Coronary artery (tissue), 2 donors: ENCODE data around the gene SLC39A10.

Experiments used
- DNase-seq: peaks from one replicate; pipeline ENCODE4 v3.0.0-alpha.2; 2017; ENCODE audit warnings: low spot score
- H3K27ac ChIP-seq, 2 donors: fragments of 200-600 bp; sonication (generic); one replicate each; pipeline ENCODE4 v1.5.1; 2016 to 2019
- H3K4me3 ChIP-seq: fragments of 200-600 bp; sonication (generic); 2 replicates; pipeline ENCODE4 v1.5.1; 2016; ENCODE audit warnings: mild to moderate bottlenecking, moderate library complexity
- TF ChIP-seq, protein P1 (sequence below): fragments of 200-600 bp; sonication (generic); IDR thresholded peaks from one replicate; pipeline ENCODE4 v1.5.1; 2019; ENCODE audit warnings: antibody characterized with exemption

Gene SLC39A10

DNA sequence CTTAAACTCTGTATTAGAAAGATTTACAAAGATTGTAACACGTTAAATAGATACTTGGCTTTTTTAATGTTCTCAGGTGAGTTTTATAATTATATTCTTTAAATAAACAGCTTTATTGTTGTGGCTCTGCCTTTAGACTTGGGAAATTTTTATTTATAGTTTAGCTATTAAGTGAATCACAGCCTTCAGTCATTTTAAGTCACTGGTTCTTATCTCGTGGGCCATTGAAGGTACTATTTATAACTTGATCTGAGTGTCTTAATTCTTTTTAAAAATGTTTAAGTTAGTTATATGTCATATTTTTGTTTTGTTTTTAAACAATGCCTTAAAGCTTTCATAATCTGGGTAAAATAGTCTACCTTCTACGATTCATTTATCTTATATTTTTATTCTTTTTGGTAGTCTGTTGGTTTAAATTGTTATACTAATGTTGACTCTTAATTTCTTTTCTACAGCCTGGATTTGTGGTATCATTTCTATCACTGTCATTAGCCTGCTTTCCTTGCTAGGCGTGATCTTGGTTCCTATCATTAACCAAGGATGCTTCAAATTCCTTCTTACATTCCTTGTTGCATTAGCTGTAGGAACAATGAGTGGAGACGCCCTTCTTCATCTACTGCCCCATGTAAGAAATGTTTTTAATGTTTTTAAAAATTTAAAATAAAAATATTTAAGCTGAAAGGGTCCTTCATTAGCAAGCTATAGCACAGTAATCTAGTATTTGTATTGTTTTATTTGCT, 49.3 kb downstream of the SLC39A10 start:
- no peak for DNase-seq
- TF ChIP-seq, protein P1, sequence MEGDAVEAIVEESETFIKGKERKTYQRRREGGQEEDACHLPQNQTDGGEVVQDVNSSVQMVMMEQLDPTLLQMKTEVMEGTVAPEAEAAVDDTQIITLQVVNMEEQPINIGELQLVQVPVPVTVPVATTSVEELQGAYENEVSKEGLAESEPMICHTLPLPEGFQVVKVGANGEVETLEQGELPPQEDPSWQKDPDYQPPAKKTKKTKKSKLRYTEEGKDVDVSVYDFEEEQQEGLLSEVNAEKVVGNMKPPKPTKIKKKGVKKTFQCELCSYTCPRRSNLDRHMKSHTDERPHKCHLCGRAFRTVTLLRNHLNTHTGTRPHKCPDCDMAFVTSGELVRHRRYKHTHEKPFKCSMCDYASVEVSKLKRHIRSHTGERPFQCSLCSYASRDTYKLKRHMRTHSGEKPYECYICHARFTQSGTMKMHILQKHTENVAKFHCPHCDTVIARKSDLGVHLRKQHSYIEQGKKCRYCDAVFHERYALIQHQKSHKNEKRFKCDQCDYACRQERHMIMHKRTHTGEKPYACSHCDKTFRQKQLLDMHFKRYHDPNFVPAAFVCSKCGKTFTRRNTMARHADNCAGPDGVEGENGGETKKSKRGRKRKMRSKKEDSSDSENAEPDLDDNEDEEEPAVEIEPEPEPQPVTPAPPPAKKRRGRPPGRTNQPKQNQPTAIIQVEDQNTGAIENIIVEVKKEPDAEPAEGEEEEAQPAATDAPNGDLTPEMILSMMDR, result no peak
- Histone ChIP-seq H3K27ac (no peak overlapping the region), H3K4me3 (no peak overlapping the region)

DNA sequence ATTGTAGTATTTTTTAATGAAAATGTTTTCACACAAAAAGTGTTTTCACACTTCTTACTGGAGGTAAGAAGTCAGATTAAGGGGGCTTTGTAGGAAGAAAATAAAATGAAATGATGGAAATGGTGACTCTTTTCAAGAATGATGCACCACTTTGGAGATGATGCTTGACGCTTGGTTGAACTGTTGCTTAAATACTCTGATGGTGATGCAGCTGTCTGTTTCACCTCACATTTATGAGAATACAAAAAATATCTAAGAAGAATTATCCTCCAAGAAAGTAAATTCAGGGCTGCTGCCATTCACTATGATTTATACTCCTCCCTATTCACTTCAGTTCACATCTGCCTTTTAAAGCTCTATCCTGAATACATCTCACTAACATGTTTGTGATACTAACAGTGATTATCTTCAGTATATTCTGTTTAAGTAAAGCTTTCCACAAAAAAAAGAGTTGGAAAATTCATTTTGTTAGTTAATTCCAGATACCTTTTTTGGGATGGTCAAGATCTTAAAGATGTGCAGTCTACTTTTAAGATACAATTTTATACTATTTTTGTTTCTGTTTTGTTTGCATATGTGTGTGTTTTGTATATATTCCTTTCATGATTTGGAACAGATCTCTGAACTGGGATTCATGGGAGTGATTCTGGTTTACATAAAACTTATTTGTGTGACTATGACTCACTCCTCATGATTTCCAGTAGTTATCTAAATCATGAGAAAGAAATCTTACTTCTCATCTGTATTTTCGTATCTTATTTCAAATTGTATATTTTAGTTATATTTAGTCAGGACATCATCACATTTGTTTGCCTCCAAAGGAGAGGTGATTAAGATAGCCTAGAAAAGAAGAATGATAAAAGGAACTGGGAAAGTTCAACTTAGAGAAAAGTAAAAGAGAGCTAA, 53.1 kb downstream of the SLC39A10 start:
- TF ChIP-seq, protein P1, result no peak
- Histone ChIP-seq H3K4me3 (no peak overlapping the region), H3K27ac (no peak overlapping the region)
- no peak for DNase-seq

DNA sequence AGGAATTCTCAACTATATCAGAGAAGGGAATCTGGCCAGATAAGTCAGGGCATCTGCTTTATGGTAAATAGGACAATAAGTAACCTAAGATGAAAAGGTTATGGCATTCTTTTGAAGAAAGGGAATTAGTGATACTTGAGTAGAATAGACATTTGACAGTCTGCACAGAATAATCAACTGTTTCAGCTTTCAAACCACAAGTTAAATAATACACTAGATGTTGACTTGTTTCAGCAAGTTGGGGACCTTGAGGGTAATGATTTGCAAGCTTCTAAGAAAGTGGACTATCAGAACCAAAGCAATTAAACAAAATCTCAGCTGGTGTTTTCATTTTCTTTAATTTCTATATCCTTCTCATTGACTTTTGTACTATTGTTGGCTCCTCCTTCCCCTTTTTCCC, 54.5 kb downstream of the SLC39A10 start:
- no peak overlapping the region for H3K4me3 ChIP-seq
- DNase-seq, result no peak
- H3K27ac ChIP-seq, result no peak overlapping the region
- TF ChIP-seq, protein P1, result no peak

DNA sequence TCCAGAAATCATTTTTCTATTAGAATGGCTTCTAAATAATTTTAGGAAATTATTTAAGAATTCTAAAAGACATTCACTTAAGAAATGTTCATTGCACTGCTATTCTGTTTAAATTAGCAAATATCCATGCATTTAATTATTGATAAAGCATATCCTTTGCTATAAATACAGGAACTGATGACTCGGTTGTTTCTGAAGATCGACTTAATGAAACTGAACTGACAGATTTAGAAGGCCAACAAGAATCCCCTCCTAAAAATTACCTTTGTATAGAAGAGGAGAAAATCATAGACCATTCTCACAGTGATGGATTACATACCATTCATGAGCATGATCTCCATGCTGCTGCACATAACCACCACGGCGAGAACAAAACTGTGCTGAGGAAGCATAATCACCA, 59.4 kb downstream of the SLC39A10 start:
- Histone ChIP-seq H3K4me3 (no peak overlapping the region), H3K27ac (no peak overlapping the region)
- no peak for DNase-seq
- TF ChIP-seq, protein P1, result no peak

DNA sequence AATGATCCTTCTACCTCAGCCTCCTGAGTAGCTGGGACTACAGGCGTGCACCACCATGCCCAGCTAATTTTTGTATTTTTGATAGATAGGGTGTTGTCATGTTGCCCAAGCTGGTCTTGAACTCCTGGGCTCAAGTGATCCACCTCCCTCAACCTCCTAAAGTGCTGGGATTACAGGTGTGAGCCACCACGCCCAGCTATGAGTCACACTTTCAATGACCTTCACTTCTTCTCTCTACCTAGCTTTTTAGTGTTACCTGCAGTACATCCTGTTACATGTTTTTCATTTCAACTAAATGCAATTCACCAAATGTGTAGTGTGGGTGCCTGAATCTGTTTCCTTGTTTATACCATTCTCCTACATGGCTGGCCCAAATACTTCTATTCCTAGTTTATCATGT, 64.0 kb downstream of the SLC39A10 start:
- TF ChIP-seq, protein P1, result no peak
- no peak for DNase-seq
- no peak overlapping the region for H3K27ac ChIP-seq
- H3K4me3 ChIP-seq, result no peak overlapping the region

DNA sequence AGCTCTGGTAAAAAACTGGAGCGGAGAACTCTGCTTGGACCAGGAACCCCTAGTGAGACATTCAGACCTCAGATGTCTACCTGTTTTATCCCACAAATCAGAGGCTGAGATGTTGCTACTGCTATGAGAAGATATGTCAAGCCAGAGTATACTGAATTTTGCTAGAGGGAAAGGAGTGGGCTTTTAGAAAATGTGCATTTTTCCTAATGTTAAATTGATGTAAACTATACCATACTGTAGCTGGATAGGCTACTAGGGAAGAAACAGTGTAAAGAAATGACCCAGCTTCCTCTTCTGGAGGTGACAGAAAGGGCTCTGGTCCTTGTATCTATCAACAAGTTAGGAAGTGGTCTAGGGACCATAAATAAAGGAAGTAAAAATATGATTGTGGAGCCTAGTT, 65.0 kb downstream of the SLC39A10 start:
- DNase-seq, result no peak
- TF ChIP-seq, protein P1, result no peak
- no peak overlapping the region for H3K4me3 ChIP-seq

More for the DNA sequence above, 65.0 kb downstream of the SLC39A10 start:
- no peak overlapping the region for H3K27ac ChIP-seq
